Activated CD4-positive, alpha-beta T cell treated with anti-CD3 and anti-CD28 coated beads, Interleukin-2, amount 10 ng/mL, durations not matched to agents 24 days and 14 days (primary cell): ENCODE measurements around the gene OR14A2. TPM values are rescaled to one million over a fixed set of nuclear protein-coding genes. Genes with fewer than 3 reads are reported as not detected.
A peak's percentile ranks its signal among the peaks of the same experiment; 100 is the strongest.
"Not testable (repeated sequence)": the region's sequence is repeated elsewhere in the genome, so short reads cannot be mapped to it uniquely, and the experiment has no call there.

Experiments used
- DNase-seq: peaks from one replicate; pipeline ENCODE4 v3.0.0; 2022
- H3K27ac Mint-ChIP-seq: one replicate; pipeline ENCODE4 v1.8.0; 2022; ENCODE audit warnings: mild to moderate bottlenecking, mixed read lengths
- H3K27me3 Mint-ChIP-seq: one replicate; pipeline ENCODE4 v1.8.0; 2022; ENCODE audit warnings: mixed read lengths
- H3K36me3 Mint-ChIP-seq: one replicate; pipeline ENCODE4 v1.8.0; 2022; ENCODE audit warnings: low read depth, mild to moderate bottlenecking, mixed read lengths
- H3K4me1 Mint-ChIP-seq: one replicate; pipeline ENCODE4 v1.8.0; 2021; ENCODE audit warnings: mixed read lengths
- H3K4me3 Mint-ChIP-seq: one replicate; pipeline ENCODE4 v1.8.0; 2022; ENCODE audit warnings: mild to moderate bottlenecking, moderate library complexity, mixed read lengths
- H3K9me3 Mint-ChIP-seq: one replicate; pipeline ENCODE4 v1.8.0; 2021; ENCODE audit warnings: mixed read lengths
- intact Hi-C: fragments of 100-400 bp; cut with micrococcal nuclease; formaldehyde crosslinking; loops from one replicate; pipeline ENCODE4 v1.15.1; 2023
- total RNA-seq: library from RNA; stranded (reverse); gene quantifications from 2 replicates; pipeline ENCODE4 v1.2.3, GENCODE V29; 2022

The OR14A2 gene
- total RNA-seq, 1 donor from 2014 or later, result not detected

DNA sequence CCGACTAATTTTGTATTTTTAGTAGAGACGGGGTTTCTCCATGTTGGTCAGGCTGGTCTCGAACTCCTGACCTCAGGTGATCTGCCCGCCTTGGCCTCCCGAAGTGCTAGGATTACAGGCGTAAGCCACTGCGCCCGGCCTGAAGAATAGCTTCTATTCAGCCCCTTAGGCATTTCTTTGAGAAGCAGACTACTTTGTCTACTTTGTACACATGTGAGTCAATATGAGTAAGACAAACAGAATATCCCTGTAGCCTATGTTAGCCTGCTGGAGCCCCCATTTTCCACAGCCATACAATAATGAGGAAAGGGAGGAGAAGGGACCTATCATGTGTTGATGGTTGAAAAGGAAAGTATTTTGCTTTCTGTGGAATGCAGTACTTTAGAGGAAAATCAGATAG, 37.3 kb downstream of the OR14A2 start:
- H3K4me1 Mint-ChIP-seq, H3K4me3 Mint-ChIP-seq, H3K36me3 Mint-ChIP-seq, intact Hi-C loops, H3K27me3 Mint-ChIP-seq, DNase-seq, H3K9me3 Mint-ChIP-seq, H3K27ac Mint-ChIP-seq: not testable (repeated sequence)

DNA sequence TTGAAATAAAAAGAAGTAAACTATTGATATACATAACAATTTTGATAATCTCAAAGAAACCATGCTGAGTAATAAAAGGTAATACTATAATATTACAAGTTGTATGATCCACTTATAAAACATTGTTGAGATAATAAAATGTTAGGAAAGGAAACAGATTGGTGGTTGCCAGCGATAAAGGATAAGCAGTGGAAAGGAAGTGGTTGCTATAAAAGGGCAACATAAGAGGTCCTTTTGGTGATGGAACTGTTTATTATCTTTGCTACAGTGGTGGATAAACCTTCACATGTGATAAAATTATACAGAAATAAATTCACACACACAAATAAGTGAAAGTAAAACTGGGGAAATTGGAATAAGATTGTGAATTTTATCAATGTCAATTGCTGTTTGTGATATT, 46.6 kb downstream of the OR14A2 start:
- H3K36me3 Mint-ChIP-seq, result no peaks in the 10 kb centered on the region
- H3K4me3 Mint-ChIP-seq, result no peak overlapping the region
- no peak overlapping the region for H3K27ac Mint-ChIP-seq
- no peak for DNase-seq
- no peaks in the 10 kb centered on the region for H3K4me1 Mint-ChIP-seq
- H3K27me3 Mint-ChIP-seq, result no peaks in the 10 kb centered on the region
- peaks cover 3% of the 10 kb centered on the region for H3K9me3 Mint-ChIP-seq
- intact Hi-C loops, result no loop called here

DNA sequence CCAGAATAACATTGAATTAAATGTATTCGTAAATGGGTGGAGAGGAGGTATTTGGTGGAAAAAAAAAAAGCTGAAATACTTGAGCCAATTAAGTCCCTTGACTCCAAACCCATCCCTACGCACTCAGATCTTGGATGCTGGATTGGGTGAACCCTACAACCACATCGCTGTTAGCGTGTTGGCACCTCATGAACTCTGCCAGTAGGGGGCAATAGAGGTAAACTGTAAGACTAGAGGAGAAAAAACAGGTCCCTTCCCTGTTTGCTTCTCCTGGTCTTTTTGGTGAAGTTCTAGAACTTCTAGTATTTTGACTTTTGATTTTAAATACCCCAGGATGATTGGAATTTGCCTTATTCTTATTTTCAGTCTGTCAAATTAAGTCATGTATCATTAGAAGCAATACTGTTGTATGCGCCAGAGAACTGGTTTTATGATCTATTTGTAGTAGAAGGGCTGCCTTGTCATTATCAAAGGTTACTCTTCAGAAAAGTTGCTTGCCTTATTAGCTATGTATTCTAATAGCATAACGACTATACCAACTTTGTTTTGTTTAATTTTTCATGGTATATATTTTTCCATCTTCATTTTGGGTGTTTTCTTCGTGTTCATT, 66.5 kb downstream of the OR14A2 start:
- Mint-ChIP-seq H3K27ac (no peak overlapping the region), H3K4me1 (no peaks in the 10 kb centered on the region), H3K9me3 (no peaks in the 10 kb centered on the region), H3K27me3 (no peaks in the 10 kb centered on the region), H3K4me3 (no peak overlapping the region), H3K36me3 (no peaks in the 10 kb centered on the region)
- intact Hi-C loops, result no loop called here
- DNase-seq, result peak; percentile 76

DNA sequence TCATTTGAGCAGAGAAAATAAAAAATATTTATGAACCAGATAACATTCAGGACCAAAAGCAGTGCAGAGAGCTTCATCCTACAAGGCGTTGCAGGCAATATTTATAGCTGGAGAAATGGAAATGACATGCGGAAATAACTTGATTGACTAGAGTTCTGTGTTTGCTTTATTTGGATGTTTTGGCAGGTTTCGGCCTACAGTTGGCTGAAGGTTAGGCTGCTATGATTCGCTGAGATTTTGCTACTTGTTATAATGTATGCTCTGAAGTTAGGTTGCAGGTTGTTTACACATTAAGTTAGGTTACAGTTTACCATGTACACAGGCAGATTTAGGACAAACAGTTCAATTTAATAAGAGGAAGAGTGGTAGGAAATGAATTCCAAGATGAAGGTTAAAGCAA, 67.8 kb downstream of the OR14A2 start:
- intact Hi-C loops, result no loop called here
- DNase-seq, result no peak
- Mint-ChIP-seq H3K4me1 (no peaks in the 10 kb centered on the region), H3K27ac (no peak overlapping the region), H3K27me3 (no peaks in the 10 kb centered on the region), H3K36me3 (no peaks in the 10 kb centered on the region), H3K9me3 (no peaks in the 10 kb centered on the region), H3K4me3 (no peak overlapping the region)

DNA sequence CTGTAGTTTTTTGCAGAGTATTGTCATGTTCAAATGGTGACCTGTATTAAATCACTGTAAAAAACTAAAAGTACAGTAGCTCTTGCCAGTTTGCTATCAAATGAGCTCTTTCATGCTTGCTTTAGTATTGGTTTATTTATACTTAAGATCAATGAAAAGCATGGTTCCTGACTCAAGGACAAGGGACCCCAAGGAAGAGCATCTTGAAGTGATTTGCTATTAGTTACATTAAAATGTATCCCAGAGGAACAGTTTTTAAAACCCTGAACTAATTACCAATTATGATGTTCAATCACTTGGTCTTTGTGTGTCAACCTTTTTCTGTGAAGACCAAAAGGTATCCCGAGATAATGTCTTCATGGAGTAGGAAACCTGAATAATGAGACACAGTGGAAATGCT, 68.3 kb downstream of the OR14A2 start, which contains the start of gene OR13G1:
TSS of gene OR13G1 (minus strand) at position 101 of the 400 bp plus-strand sequence. CDS start 6,698 bp downstream, outside the sequence.
- no peak within 1 kb of the TSS for H3K4me3 Mint-ChIP-seq
- no peaks in the 10 kb centered on the region for H3K36me3 Mint-ChIP-seq
- H3K9me3 Mint-ChIP-seq, result no peaks in the 10 kb centered on the region
- intact Hi-C loops, result no loop called here
- H3K27ac Mint-ChIP-seq, result no peak within 1 kb of the TSS
- H3K27me3 Mint-ChIP-seq, result no peaks in the 10 kb centered on the region
- DNase-seq, result no peak
- no peaks in the 10 kb centered on the region for H3K4me1 Mint-ChIP-seq

Other genes starting within 250 kb of the OR14A2 start
- not detected in 2 replicates for gene OR2C3, start 211.7 kb downstream of the OR14A2 start, total RNA-seq
- gene GCSAML, start 199.0 kb downstream of the OR14A2 start, total RNA-seq, result 0.12 and 0.14 TPM in 2 replicates
- not detected in 2 replicates for gene OR2G2, start 159.8 kb downstream of the OR14A2 start, total RNA-seq
- gene OR2G3, start 142.6 kb downstream of the OR14A2 start, total RNA-seq, result not detected in 2 replicates
- not detected in 2 replicates for gene OR13G1, start 68.4 kb downstream of the OR14A2 start, total RNA-seq
- not detected in 2 replicates for gene OR6F1, start 31.5 kb downstream of the OR14A2 start, total RNA-seq
- gene OR14K1, start 9.5 kb downstream of the OR14A2 start, total RNA-seq, result not detected in 2 replicates
- gene OR1C1, start 12.4 kb upstream of the OR14A2 start, total RNA-seq, result not detected in 2 replicates
- gene OR14A16, start 76.0 kb upstream of the OR14A2 start, total RNA-seq, result not detected in 2 replicates
- gene OR11L1, start 93.8 kb upstream of the OR14A2 start, total RNA-seq, result not detected in 2 replicates
- gene TRIM58, start 109.0 kb upstream of the OR14A2 start, total RNA-seq, result 0.23 and 0.24 TPM in 2 replicates
- gene OR2W3, start 147.4 kb upstream of the OR14A2 start, total RNA-seq, result 0.21 TPM in 1 of 2 replicates, not detected in the other
- not detected in 2 replicates for gene OR2T8, start 172.1 kb upstream of the OR14A2 start, total RNA-seq
- gene OR2AJ1, start 176.7 kb upstream of the OR14A2 start, total RNA-seq, result not detected in 2 replicates
- gene OR2L8, start 200.7 kb upstream of the OR14A2 start, total RNA-seq, result not detected in 2 replicates
- gene OR2AK2, start 217.1 kb upstream of the OR14A2 start, total RNA-seq, result not detected in 2 replicates